ENCODE results near the gene FBXW5. TPM values are rescaled to one million over a fixed set of nuclear protein-coding genes. Genes with fewer than 3 reads are reported as not detected.
A peak's percentile ranks its signal among the peaks of the same experiment; 100 is the strongest.

FBXW5 gene
- total and polyA plus RNA-seq, 2 donors (not counting 3 experiments of a cell fraction or from before 2014, with no cell fraction given) = 97.3 to 151 TPM

DNA sequence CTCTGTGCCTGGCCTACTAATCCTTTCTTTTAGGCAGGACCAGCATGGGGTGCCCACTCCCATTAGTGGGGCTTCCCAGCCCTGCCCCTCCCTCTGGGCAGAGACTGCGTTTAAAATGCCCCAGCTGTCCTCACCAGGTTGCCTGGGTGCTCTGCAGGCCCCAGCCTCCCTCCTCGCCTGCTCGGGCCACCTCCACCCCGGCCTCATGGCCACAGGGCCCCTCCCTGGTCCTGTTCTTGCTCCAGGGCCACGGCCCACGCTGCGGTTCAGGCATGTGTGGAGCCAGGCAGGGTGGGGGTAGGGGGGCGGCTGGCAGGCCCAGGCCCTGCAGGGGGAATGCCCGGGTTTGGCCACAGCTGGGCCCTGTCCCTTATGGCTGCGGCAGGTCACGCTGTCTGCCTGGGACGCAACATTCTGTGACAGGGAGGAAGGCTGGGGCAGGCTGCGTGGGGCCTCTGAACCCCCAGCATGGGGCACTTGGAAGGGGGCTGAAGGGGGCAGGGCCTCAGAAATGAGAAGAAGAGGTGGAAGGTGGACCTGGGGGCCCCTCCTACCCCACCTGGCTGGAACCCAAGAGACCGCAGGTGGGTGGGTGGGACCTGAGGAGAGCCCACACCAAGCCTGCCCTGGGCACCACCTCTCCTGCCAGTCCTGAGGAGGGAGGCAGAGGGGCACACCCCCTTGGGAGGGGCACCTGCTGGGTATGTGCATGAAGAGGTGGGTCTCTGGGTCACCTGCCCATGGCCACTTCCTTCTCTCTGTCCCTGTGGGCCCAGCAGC lies 7.2 kb upstream of the FBXW5 start, which contains the start of gene LCN12:
Gene LCN12, plus strand, starts transcription at position 733 of the 780 bp plus-strand sequence. CDS start 55 bp downstream, outside the sequence.
- CTCF ChIA-PET = interaction anchor here (1.2 to 1.6 kb wide), 3 partner anchors 13 to 78 kb away, joined by 3 to 4 read pairs (median 3); no protein-coding TSS in a partner anchor
- Histone ChIP-seq H3K36me3 (ENCODE audit: control insufficient read depth in 2 of 2, extremely low read depth in 1 of 2, insufficient read depth in 2 of 2, low read length in 2 of 2) (no peaks in the 10 kb centered on the region), H3K27me3 (ENCODE audit: control insufficient read depth in 2 of 2, insufficient read depth in 2 of 2, low read length in 2 of 2) (no peaks in the 10 kb centered on the region), H3K4me3 (replicated peaks in 1 of 3; ENCODE audit: insufficient read depth in 1 of 3, low read depth in 1 of 3, low read length in 3 of 3) (no peak within 1 kb of the TSS), H3K9me1 (replicated peaks; ENCODE audit: control insufficient read depth, extremely low read depth, insufficient read depth, low read length) (no peaks in the 10 kb centered on the region), H4K20me1 (replicated peaks; ENCODE audit: control insufficient read depth, extremely low read depth, insufficient read depth, low read length) (no peaks in the 10 kb centered on the region), H3K9me3 (replicated peaks; ENCODE audit: control insufficient read depth, insufficient read depth, low read length) (no peaks in the 10 kb centered on the region), H3K4me2 (ENCODE audit: insufficient read depth, low read length) (no peak within 1 kb of the TSS), H3K9ac (replicated peaks; ENCODE audit: extremely low read depth, insufficient read depth, low read length) (no peak within 1 kb of the TSS), H3K4me1 (ENCODE audit: control insufficient read depth, extremely low read depth, insufficient read depth, low read length) (peaks cover 5% of the 10 kb centered on the region), H3K27ac (ENCODE audit: insufficient read depth, low read depth, low read length) (no peak within 1 kb of the TSS), H3K79me2 (ENCODE audit: control insufficient read depth, insufficient read depth, low read length) (no peaks in the 10 kb centered on the region), H2AFZ (ENCODE audit: low read depth, low read length) (no peak within 1 kb of the TSS)
- dilution Hi-C loops (cut with MboI; ENCODE audit: extremely low pct_ligation_motif_present, low sequenced_read_pairs) (no loop called here), intact Hi-C loops (cut with micrococcal nuclease) (loop anchor here (2.0 kb wide), 1 partner anchor 27 kb away; no protein-coding TSS in a partner anchor)
- TF ChIP-seq, protein P1, sequence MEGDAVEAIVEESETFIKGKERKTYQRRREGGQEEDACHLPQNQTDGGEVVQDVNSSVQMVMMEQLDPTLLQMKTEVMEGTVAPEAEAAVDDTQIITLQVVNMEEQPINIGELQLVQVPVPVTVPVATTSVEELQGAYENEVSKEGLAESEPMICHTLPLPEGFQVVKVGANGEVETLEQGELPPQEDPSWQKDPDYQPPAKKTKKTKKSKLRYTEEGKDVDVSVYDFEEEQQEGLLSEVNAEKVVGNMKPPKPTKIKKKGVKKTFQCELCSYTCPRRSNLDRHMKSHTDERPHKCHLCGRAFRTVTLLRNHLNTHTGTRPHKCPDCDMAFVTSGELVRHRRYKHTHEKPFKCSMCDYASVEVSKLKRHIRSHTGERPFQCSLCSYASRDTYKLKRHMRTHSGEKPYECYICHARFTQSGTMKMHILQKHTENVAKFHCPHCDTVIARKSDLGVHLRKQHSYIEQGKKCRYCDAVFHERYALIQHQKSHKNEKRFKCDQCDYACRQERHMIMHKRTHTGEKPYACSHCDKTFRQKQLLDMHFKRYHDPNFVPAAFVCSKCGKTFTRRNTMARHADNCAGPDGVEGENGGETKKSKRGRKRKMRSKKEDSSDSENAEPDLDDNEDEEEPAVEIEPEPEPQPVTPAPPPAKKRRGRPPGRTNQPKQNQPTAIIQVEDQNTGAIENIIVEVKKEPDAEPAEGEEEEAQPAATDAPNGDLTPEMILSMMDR (IDR thresholded peaks at IDR 0.05; ENCODE audit: extremely low read depth in 1 of 2, insufficient read depth in 1 of 2, low read depth in 1 of 2, low read length in 2 of 2) = no peak
- no peak for FAIRE-seq
- no TSS peak for BruUV-seq (replicated peaks)
- DNase-seq (ENCODE audit: low read depth, low spot score) = no peak
- POLR2A ChIA-PET = interaction anchor here (0.6 kb wide), 2 partner anchors 85 to 620 kb away, joined by 4 read pairs; no protein-coding TSS in a partner anchor

DNA sequence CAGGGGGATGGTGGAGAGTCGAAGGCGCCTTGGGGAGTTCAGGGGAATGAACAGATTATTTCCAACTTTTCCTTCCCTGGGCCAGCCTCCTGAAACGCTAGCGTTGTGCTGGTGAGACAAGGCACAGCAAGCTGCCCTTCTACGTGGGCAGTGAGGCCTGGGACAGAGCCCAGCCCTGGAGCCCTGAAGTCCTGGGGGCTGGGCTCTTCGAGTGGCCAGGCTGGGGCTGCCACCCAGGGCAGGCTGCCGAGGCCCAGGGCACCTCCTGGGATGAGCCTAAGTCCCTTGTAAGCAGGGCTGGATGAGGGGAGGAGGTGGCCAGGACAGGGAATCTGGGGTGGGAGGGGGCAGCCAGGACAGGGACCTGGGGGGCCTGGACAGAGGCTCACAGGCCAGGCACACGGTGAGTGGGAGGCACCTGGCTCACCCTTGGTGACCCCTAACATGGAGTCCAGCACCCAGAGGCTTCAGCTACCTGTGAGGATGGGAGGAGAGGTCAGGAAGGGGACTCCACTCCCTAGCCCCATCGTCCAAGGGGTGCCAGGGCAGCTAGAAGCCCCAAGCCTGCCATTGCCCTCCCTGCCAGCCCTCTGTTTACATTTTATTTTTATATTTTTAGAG lies 6.2 kb upstream of the FBXW5 start:
- no peak for DNase-seq (ENCODE audit: low read depth, low spot score)
- Histone ChIP-seq H2AFZ (ENCODE audit: low read depth, low read length) (peak overlapping the region; percentile 83), H3K27me3 (ENCODE audit: control insufficient read depth in 2 of 2, insufficient read depth in 2 of 2, low read length in 2 of 2) (no peaks in the 10 kb centered on the region), H3K9ac (replicated peaks; ENCODE audit: extremely low read depth, insufficient read depth, low read length) (peak overlapping the region; percentile 25), H3K79me2 (ENCODE audit: control insufficient read depth, insufficient read depth, low read length) (no peaks in the 10 kb centered on the region), H3K4me2 (ENCODE audit: insufficient read depth, low read length) (peak overlapping the region; percentile 54), H3K36me3 (ENCODE audit: control insufficient read depth in 2 of 2, extremely low read depth in 1 of 2, insufficient read depth in 2 of 2, low read length in 2 of 2) (no peaks in the 10 kb centered on the region), H3K4me1 (ENCODE audit: control insufficient read depth, extremely low read depth, insufficient read depth, low read length) (peaks cover 5% of the 10 kb centered on the region), H3K9me3 (replicated peaks; ENCODE audit: control insufficient read depth, insufficient read depth, low read length) (no peaks in the 10 kb centered on the region), H3K9me1 (replicated peaks; ENCODE audit: control insufficient read depth, extremely low read depth, insufficient read depth, low read length) (no peaks in the 10 kb centered on the region), H4K20me1 (replicated peaks; ENCODE audit: control insufficient read depth, extremely low read depth, insufficient read depth, low read length) (no peaks in the 10 kb centered on the region), H3K4me3 (replicated peaks in 1 of 3; ENCODE audit: insufficient read depth in 1 of 3, low read depth in 1 of 3, low read length in 3 of 3) (peak overlapping the region in 1 of 3 experiments; percentile 77), H3K27ac (ENCODE audit: insufficient read depth, low read depth, low read length) (no peak overlapping the region)
- TF ChIP-seq FOS (IDR thresholded peaks at IDR 0.05; ENCODE audit: borderline replicate concordance, insufficient read depth, low read length) (no peak), MYC (IDR thresholded peaks at IDR 0.05; ENCODE audit: low read depth, low read length) (no peak), GATA2 (IDR thresholded peaks at IDR 0.05; ENCODE audit: insufficient read depth, insufficient read length, low read depth, low read length) (no peak), EZH2 (IDR thresholded peaks at IDR 0.05; ENCODE audit: borderline replicate concordance, low read depth, low read length, severe bottlenecking) (no peak), JUN (IDR thresholded peaks at IDR 0.05; ENCODE audit: borderline replicate concordance, insufficient read depth, insufficient read length, low read depth) (no peak), POLR2A (IDR thresholded peaks at IDR 0.05; ENCODE audit: low read depth, low read length) (no peak), POLR2AphosphoS5 (IDR thresholded peaks at IDR 0.05; ENCODE audit: insufficient read depth, low read depth, low read length) (no peak)
- TF ChIP-seq, protein P1 (IDR thresholded peaks at IDR 0.05; ENCODE audit: extremely low read depth in 1 of 2, insufficient read depth in 1 of 2, low read depth in 1 of 2, low read length in 2 of 2) = no peak
- TF ChIP-seq, protein P2, sequence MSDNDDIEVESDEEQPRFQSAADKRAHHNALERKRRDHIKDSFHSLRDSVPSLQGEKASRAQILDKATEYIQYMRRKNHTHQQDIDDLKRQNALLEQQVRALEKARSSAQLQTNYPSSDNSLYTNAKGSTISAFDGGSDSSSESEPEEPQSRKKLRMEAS (IDR thresholded peaks at IDR 0.05; ENCODE audit: insufficient read depth, insufficient read length) = no peak
- intact Hi-C loops (cut with micrococcal nuclease) = loop anchor here (2.0 kb wide), 1 partner anchor 28 kb away; no protein-coding TSS in a partner anchor
- no peak for FAIRE-seq
- ChIA-PET POLR2A (interaction anchor here (0.6 kb wide), 1 partner anchor 86 kb away, joined by 4 read pairs; no protein-coding TSS in a partner anchor), CTCF (interaction anchor here (1.2 to 1.6 kb wide), 2 partner anchors 27 to 79 kb away, joined by 3 to 4 read pairs; no protein-coding TSS in a partner anchor)
- BruUV-seq (replicated peaks) = no TSS peak
- dilution Hi-C loops (cut with MboI; ENCODE audit: extremely low pct_ligation_motif_present, low sequenced_read_pairs) = no loop called here

Data from endothelial cell of umbilical vein (primary cell).